ENCODE measurements around the gene MAST4. TPM values are rescaled to one million over a fixed set of nuclear protein-coding genes. Genes with fewer than 3 reads are reported as not detected.

The MAST4 gene
- total RNA-seq, 1 donor from 2014 or later = 52.6 TPM

- Histone ChIP-seq H3K4me3 (no peak overlapping the region), H3K4me1 (peaks cover 9% of the 10 kb centered on the region), H3K27ac (no peak overlapping the region), H3K27me3 (no peaks in the 10 kb centered on the region), H3K9me3 (no peaks in the 10 kb centered on the region), H3K36me3 (no peaks in the 10 kb centered on the region)
- intact Hi-C loops (cut with DNase I) = no loop called here
- no peak for ATAC-seq
- no peak for DNase-seq
- TF ChIP-seq CTCF (IDR thresholded peaks at IDR 0.05) = no peak
These were observed 603.7 kb downstream of the MAST4 start for GRCh38 chr5:67199859-67200258.

GRCh38 chr5:67200809-67201562 lies 604.8 kb downstream of the MAST4 start:
- DNase-seq = no peak
- intact Hi-C loops (cut with DNase I) = no loop called here

GRCh38 chr5:67201897-67202549 lies 605.8 kb downstream of the MAST4 start:
- Histone ChIP-seq H3K4me1 (peaks cover 21% of the 10 kb centered on the region), H3K4me3 (no peak overlapping the region), H3K36me3 (no peaks in the 10 kb centered on the region), H3K27me3 (no peaks in the 10 kb centered on the region), H3K9me3 (no peaks in the 10 kb centered on the region), H3K27ac (no peak overlapping the region)
- TF ChIP-seq CTCF (IDR thresholded peaks at IDR 0.05) = no peak
- ATAC-seq (no peak), DNase-seq (no peak)
- intact Hi-C loops (cut with DNase I) = no loop called here

More at GRCh38 chr5:67200809-67201562, 604.8 kb downstream of the MAST4 start:
- Histone ChIP-seq H3K4me3 (no peak overlapping the region), H3K36me3 (no peaks in the 10 kb centered on the region), H3K27ac (no peak overlapping the region), H3K27me3 (no peaks in the 10 kb centered on the region), H3K9me3 (no peaks in the 10 kb centered on the region), H3K4me1 (peaks cover 17% of the 10 kb centered on the region)
- no peak for TF ChIP-seq CTCF (IDR thresholded peaks at IDR 0.05)
- no peak for ATAC-seq

GRCh38 chr5:67202828-67203227 lies 606.6 kb downstream of the MAST4 start:
- peaks cover 21% of the 10 kb centered on the region for H3K4me1 ChIP-seq

GRCh38 chr5:67203701-67204074 lies 607.5 kb downstream of the MAST4 start:
- TF ChIP-seq CTCF (IDR thresholded peaks at IDR 0.05) = no peak
- no peak for ATAC-seq
- Histone ChIP-seq H3K4me1 (peaks cover 21% of the 10 kb centered on the region), H3K36me3 (no peaks in the 10 kb centered on the region), H3K27me3 (no peaks in the 10 kb centered on the region), H3K9me3 (no peaks in the 10 kb centered on the region), H3K27ac (peak overlapping the region; percentile 17), H3K4me3 (no peak overlapping the region)
- DNase-seq = no peak
- intact Hi-C loops (cut with DNase I) = no loop called here

More at GRCh38 chr5:67202828-67203227, 606.6 kb downstream of the MAST4 start:
- intact Hi-C loops (cut with DNase I) = no loop called here
- Histone ChIP-seq H3K27ac (peak overlapping the region; percentile 17), H3K9me3 (no peaks in the 10 kb centered on the region), H3K27me3 (no peaks in the 10 kb centered on the region), H3K36me3 (no peaks in the 10 kb centered on the region), H3K4me3 (no peak overlapping the region)
- ATAC-seq (peak; percentile 80), DNase-seq (no peak)
- TF ChIP-seq CTCF (IDR thresholded peaks at IDR 0.05) = no peak
